Skeletal muscle tissue (tissue), 4 donors: ENCODE measurements around the gene MROH2A. TPM values are rescaled to one million over a fixed set of nuclear protein-coding genes. Genes with fewer than 3 reads are reported as not detected.

Experiments used
- H3K27ac ChIP-seq: one replicate; pipeline ENCODE4 v1.7.0; 2013; ENCODE audit warnings: mild to moderate bottlenecking, low read depth, low read length, inconsistent platforms
- H3K27me3 ChIP-seq, 3 donors: one replicate each; pipeline ENCODE4 v1.7.0; 2013; ENCODE audit warnings: low read length in 3 of 3; ENCODE audit not compliant: control insufficient read depth in 3 of 3, insufficient read depth in 3 of 3
- H3K36me3 ChIP-seq, 3 donors: one replicate each; pipeline ENCODE4 v1.7.0; 2013; ENCODE audit warnings: low read length in 3 of 3; ENCODE audit not compliant: control insufficient read depth in 3 of 3, insufficient read depth in 3 of 3
- H3K4me1 ChIP-seq, 3 donors: one replicate each; pipeline ENCODE4 v1.7.0; 2013; ENCODE audit warnings: low read length in 3 of 3, mild to moderate bottlenecking in 3 of 3; ENCODE audit not compliant: control insufficient read depth in 3 of 3, insufficient read depth in 3 of 3
- H3K4me3 ChIP-seq, 3 donors: one replicate each; pipeline ENCODE4 v1.7.0; 2013; ENCODE audit warnings: low read length in 3 of 3
- H3K9ac ChIP-seq, 3 donors: one replicate each; pipeline ENCODE4 v1.7.0; 2013; ENCODE audit warnings: low read length in 3 of 3, mild to moderate bottlenecking in 3 of 3, moderate library complexity in 2 of 3, low read depth in 1 of 3
- H3K9me3 ChIP-seq, 3 donors: one replicate each; pipeline ENCODE4 v1.7.0; 2013; ENCODE audit warnings: low read length in 3 of 3; ENCODE audit not compliant: control insufficient read depth in 3 of 3
- total RNA-seq: library from RNA; depleted of rRNA; stranded (reverse); fragments of >200 nt; gene quantifications from one replicate; pipeline ENCODE4 v1.2.3, GENCODE V29; 2014
- donor health status: Osteomylitis.

Gene MROH2A
- total RNA-seq, 1 donor from 2014 or later: not detected

DNA sequence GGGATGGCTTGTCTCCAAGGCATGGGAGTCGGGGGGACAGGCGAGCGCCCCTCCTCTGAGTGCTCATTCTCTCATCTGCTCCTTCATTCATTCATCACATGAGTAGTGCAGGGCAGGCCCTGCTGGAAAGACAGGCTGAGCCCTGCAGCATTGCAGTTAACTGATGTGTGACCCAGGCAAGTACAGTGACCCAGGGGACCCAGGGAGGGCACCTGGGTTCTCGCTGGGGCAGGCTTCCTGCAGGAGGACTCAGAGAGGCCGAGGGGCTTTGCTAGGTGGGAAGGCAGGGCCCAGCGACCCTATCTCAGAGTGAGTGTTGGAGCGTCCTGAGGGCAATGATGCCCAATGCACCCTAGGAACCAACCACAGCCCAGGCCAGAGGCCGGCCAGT, 45.6 kb downstream of the MROH2A start:
- Histone ChIP-seq H3K9ac (no peak overlapping the region), H3K27me3 (peaks cover 0 to 3% (median 0%) of the 10 kb centered on the region in 3 donors), H3K27ac (no peak overlapping the region), H3K4me1 (no peaks in the 10 kb centered on the region), H3K4me3 (no peak overlapping the region), H3K9me3 (peaks cover 0 to 4% (median 0%) of the 10 kb centered on the region in 3 donors), H3K36me3 (no peaks in the 10 kb centered on the region)

DNA sequence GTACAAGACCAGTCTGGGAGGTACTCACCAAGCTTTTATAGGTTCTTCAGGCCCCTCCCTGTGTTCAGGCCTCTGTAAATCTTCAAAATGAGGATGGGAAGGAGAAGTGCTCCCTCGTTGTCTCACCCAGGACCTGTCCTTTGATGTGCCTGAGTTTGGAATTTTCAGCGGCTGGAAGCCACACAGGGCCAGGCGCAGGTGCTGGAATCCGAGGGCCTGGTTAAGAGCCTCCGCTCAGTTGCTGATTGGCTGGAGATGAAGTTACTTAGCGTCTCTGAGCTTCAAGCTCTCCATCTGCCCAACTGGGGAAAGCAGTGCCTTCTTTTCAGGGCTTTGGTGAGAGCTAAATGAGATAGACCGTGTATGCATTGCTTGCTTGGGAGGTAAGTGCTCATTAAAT, 46.2 kb downstream of the MROH2A start:
- Histone ChIP-seq H3K27me3 (peaks cover 0 to 1% (median 0%) of the 10 kb centered on the region in 3 donors), H3K9ac (no peak overlapping the region), H3K27ac (no peak overlapping the region), H3K9me3 (peaks cover 0 to 4% (median 0%) of the 10 kb centered on the region in 3 donors), H3K4me3 (no peak overlapping the region), H3K36me3 (no peaks in the 10 kb centered on the region), H3K4me1 (no peaks in the 10 kb centered on the region)

DNA sequence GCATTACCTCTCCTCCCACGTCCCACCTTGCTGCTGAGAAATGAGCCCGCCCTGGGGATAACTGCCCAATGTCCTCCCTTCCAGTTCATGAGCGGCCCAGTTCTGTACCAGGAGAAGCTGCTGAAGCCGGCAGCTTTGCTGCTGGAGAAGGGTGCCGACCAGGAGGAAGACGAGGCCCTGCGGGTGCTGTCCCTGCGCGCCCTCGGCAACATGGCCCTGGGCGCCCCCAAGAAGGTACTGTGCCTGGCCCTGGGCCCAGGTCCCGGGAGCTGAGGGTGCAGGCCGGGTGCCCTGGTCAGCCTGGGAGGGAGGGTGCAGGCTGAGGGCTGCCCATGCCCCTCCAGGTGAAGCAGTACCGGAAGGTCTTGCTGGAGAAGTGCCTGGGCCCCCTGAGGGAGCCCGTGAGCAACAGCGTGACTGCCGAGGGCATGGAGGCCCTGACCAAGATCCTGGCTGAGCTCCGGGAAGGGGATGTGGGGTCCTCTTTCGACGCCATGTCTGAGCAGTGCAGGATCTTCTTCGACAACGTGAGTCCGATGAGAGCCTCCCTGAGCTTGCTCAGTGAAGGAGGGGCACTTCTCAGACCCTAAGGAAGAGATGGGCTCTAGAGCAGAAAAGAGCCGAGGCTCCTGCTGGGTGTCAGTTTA, 50.5 kb downstream of the MROH2A start:
- Histone ChIP-seq H3K36me3 (no peaks in the 10 kb centered on the region), H3K27ac (no peak overlapping the region), H3K27me3 (no peaks in the 10 kb centered on the region), H3K4me3 (no peak overlapping the region), H3K9me3 (peaks cover 0 to 4% (median 0%) of the 10 kb centered on the region in 3 donors), H3K4me1 (no peaks in the 10 kb centered on the region), H3K9ac (no peak overlapping the region)

DNA sequence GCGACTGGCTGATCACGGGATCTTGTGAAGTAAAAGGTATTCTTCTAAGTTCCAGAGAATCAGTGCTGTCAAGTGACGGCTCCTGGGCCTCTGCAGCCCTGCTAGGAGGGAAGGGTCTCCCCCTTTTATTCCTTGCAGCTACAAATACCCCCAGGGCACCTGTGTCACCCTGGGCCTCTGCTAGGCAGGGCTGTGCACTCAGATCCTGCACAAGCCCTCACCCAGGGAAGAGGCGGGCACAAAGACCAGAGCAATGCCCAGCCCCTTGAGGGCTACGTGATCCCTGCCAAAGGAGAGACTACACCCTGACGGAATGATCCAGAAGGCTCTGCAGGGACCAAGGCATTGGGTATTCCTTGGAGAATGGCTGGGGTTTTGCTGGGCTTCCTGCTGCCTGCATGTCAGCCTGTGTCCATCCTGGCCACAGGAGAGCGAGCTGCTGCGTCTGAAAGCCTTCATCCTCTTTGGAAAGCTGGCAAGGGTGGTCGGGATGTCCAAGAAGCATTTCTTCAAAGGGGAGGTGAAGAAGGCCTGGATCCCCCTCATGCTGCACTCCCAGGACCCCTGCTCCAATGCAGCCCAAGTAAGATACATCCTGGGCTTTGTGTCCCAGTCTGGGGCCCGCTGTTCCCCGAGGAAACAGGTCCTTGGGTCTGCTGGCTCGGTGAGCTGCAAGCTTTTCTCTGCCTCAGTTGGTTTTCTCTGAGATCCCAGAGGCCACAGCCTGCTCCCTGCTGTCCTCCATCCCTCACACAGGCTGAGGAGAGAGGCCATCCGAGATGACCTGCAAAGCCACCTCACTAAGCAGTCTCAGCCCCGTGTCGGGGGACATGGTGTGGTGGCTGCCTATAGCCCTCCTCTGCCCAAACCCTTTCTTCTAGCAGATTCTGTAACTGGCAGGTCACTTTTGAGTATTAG, 51.3 kb downstream of the MROH2A start:
- Histone ChIP-seq H3K27ac (no peak overlapping the region), H3K36me3 (no peaks in the 10 kb centered on the region), H3K9me3 (peaks cover 0 to 4% (median 0%) of the 10 kb centered on the region in 3 donors), H3K4me1 (no peaks in the 10 kb centered on the region), H3K27me3 (no peaks in the 10 kb centered on the region), H3K9ac (no peak overlapping the region), H3K4me3 (no peak overlapping the region)

DNA sequence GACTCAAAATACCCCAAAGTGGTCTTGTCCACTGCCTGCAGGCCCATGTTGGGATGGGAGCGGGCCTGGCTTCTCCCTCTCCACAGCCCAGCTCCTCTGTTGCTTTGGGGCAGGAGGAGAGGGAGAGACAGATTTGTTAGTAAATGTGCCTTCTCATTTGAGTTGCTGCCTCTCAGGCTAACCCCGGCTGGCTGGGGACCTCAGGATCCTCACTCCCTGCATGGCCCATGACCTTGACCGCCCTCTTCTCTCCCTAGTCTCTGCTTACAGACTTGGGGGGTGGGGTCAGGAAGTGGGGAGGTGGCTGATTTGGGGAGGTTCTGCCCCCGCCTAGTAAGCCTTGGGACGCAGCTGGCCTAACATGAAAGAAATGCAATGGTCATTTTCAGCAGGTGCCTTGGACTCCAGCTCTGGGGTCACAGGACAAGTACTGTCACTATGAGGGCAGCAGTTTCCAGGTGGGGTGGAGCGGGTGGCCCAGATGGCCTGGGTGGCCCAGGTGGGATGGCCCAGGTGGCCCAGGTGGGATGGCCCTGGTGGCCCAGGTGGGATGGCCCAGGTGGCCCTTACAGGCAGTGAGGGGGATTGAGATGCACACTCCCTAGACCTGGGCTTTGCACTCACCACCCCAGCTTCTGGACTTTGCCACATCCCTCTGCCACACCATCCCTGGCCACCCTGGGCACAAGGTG, 52.1 kb downstream of the MROH2A start:
- Histone ChIP-seq H3K27me3 (no peaks in the 10 kb centered on the region), H3K9ac (no peak overlapping the region), H3K9me3 (peaks cover 0 to 4% (median 0%) of the 10 kb centered on the region in 3 donors), H3K27ac (no peak overlapping the region), H3K4me1 (no peaks in the 10 kb centered on the region), H3K4me3 (no peak overlapping the region), H3K36me3 (no peaks in the 10 kb centered on the region)

DNA sequence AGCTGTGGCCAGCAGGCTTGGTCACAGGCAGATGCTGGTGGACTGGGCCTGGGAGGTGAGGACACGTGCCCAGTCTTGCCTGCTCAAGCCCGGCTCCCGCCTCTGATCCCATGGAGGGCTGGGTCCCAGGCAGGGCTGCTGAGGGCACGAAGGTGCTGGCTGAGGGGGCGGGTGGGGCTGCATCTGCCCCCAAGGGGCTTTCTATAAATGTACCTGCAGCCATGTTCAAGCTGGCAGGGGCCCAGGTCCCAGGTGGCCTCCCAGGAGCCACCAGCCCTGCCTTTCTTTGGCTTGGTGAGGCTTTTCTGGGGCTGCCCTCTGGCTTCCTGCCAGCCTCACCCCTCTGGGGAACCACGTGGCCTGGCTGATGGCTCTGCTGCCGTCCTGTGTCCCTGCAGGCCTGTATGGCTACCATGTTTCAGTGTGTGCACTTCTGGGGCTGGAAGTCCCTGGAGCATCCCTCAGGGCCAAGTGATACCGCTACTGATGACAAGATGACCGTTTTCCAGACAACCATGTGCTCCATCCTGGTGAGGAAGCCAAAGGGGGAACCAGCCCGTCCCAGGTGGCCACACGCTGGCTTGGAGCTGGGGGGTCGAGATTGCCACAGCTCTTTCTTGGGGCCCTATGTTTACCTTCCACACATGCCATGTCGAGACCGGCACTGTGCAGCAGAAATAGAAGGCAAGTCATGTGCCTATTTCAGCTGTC, 53.0 kb downstream of the MROH2A start:
- Histone ChIP-seq H3K4me1 (no peaks in the 10 kb centered on the region), H3K27me3 (no peaks in the 10 kb centered on the region), H3K9ac (no peak overlapping the region), H3K36me3 (no peaks in the 10 kb centered on the region), H3K4me3 (no peak overlapping the region), H3K27ac (no peak overlapping the region), H3K9me3 (peaks cover 0 to 4% (median 2%) of the 10 kb centered on the region in 3 donors)

DNA sequence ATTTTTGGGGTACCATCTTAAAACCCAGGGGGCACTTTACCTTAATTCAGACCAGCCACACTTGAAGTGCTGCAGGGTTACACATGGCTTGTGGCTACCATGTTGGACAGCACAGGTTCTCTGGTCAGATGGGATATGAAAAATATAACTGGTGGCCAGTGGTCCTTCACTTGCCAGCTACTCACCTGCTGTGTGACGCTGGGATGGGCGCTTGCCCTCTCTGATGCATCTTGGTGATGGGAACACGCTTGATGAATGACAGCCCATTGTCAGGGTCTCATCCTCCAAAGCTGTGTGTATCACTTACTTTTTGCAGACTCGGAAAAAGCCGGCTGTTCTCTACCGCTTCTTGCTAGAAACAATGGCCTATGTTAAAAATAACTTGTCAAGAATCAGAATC, 53.7 kb downstream of the MROH2A start:
- no peaks in the 10 kb centered on the region for H3K4me1 ChIP-seq
- H3K4me3 ChIP-seq: no peak overlapping the region
- no peak overlapping the region for H3K9ac ChIP-seq

DNA sequence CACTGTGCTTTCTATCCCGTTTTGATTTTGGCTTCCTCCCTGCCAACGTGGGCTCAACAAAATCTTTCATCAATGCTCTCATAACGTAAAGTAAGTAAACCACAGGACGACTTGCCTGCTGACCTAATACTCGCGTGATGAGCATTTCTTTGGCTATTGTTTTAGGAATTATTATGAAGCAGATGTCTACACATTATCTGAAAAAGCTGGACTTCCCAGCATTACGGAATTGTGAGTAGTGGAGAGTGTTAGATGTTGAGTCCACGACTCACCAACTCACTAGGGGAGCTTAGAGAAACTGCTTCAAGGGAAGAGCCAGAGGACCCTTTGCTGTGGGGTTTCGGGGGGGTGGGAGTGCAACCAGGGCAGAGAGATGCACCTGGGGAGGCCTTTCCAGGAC, 54.3 kb downstream of the MROH2A start:
- no peak overlapping the region for H3K9ac ChIP-seq
- no peaks in the 10 kb centered on the region for H3K36me3 ChIP-seq
- H3K4me1 ChIP-seq: no peaks in the 10 kb centered on the region
- no peak overlapping the region for H3K4me3 ChIP-seq
- peaks cover 0 to 2% (median 0%) of the 10 kb centered on the region in 3 donors for H3K9me3 ChIP-seq
- no peaks in the 10 kb centered on the region for H3K27me3 ChIP-seq
- H3K27ac ChIP-seq: no peak overlapping the region

More for the DNA sequence above, 53.7 kb downstream of the MROH2A start:
- Histone ChIP-seq H3K36me3 (no peaks in the 10 kb centered on the region), H3K27me3 (no peaks in the 10 kb centered on the region), H3K27ac (no peak overlapping the region), H3K9me3 (peaks cover 0 to 2% (median 0%) of the 10 kb centered on the region in 3 donors)

DNA sequence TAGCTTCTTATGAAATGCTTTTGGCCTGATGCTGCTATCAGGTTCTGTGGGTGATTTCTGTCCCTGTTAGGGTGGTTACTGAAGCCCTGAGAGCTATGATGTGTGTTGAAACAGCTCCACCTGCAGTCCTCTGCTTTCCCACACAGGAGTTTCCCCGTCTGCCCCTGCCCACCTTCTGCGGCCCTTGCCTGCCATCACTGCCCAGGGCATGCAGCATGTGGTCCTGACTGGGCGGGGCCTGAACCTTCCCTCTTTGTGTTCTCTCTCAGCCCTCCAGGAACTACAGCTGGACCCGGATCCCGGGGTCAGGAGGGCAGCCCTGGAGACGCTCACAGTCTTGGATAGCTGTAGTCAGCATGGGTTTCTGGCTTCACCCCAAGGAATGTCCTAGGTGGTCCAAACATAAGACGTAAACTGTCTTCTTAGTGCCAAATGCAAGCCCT, 54.8 kb downstream of the MROH2A start:
- Histone ChIP-seq H3K4me1 (no peaks in the 10 kb centered on the region), H3K9me3 (peaks cover 0 to 2% (median 0%) of the 10 kb centered on the region in 3 donors), H3K9ac (no peak overlapping the region), H3K27ac (no peak overlapping the region), H3K4me3 (no peak overlapping the region), H3K36me3 (no peaks in the 10 kb centered on the region), H3K27me3 (no peaks in the 10 kb centered on the region)
